Bronchial epithelial cell (primary cell): Measurements from ENCODE around the gene SLC8A1. TPM values are rescaled to one million over a fixed set of nuclear protein-coding genes. Genes with fewer than 3 reads are reported as not detected.

Experiments
- DNase-seq: peaks from one replicate; pipeline ENCODE4 v3.0.0-alpha.2; 2010; ENCODE audit warnings: low read depth
- FAIRE-seq: peaks from 2 replicates; lab custom pipeline; 2011; peaks lifted over from hg19 to GRCh38; lab: Jason Lieb, UNC
- H3K27me3 ChIP-seq: 2 replicates; pipeline ENCODE4 v1.5.1; 2011; ENCODE audit warnings: low read length; ENCODE audit not compliant: control insufficient read depth, insufficient read depth
- H3K36me3 ChIP-seq: 2 replicates; pipeline ENCODE4 v1.5.1; 2011; ENCODE audit warnings: low read length; ENCODE audit not compliant: control insufficient read depth, insufficient read depth
- H3K4me3 ChIP-seq: 2 replicates; pipeline ENCODE4 v1.5.1; 2011; ENCODE audit warnings: mild to moderate bottlenecking, low read depth, low read length, control low read depth
- CTCF ChIP-seq: IDR thresholded peaks from 2 replicates; pipeline ENCODE4 v1.5.1; 2011; ENCODE audit warnings: mild to moderate bottlenecking, moderate library complexity, low read length, control low read depth, inconsistent platforms; ENCODE audit not compliant: insufficient read depth, severe bottlenecking
- total RNA-seq: library from RNA; depleted of rRNA; stranded (reverse); fragments of >200 nt; gene quantifications from 2 replicates; pipeline ENCODE4 v1.2.1, GENCODE V29; 2014

Gene SLC8A1
- total RNA-seq, 1 donor from 2014 or later, result 3.7 TPM

GRCh38 chr2:40266201-40266600 is 185.7 kb downstream of the SLC8A1 start:
- DNase-seq, result no peak
- no peaks in the 10 kb centered on the region for H3K36me3 ChIP-seq
- FAIRE-seq, result no peak
- TF ChIP-seq CTCF, result no peak
- no peaks in the 10 kb centered on the region for H3K27me3 ChIP-seq
- no peak overlapping the region for H3K4me3 ChIP-seq

- Histone ChIP-seq H3K36me3 (no peaks in the 10 kb centered on the region), H3K4me3 (no peak overlapping the region), H3K27me3 (no peaks in the 10 kb centered on the region)
- FAIRE-seq, result no peak
- no peak for TF ChIP-seq CTCF
- no peak for DNase-seq
These were observed 186.3 kb downstream of the SLC8A1 start for GRCh38 chr2:40265602-40266001.

GRCh38 chr2:40261042-40261441 is 190.8 kb downstream of the SLC8A1 start:
- no peaks in the 10 kb centered on the region for H3K27me3 ChIP-seq
- DNase-seq (no peak), FAIRE-seq (no peak)
- no peak for TF ChIP-seq CTCF
- H3K36me3 ChIP-seq, result no peaks in the 10 kb centered on the region
- H3K4me3 ChIP-seq, result no peak overlapping the region

- TF ChIP-seq CTCF, result no peak
- no peak overlapping the region for H3K4me3 ChIP-seq
- no peaks in the 10 kb centered on the region for H3K27me3 ChIP-seq
- H3K36me3 ChIP-seq, result no peaks in the 10 kb centered on the region
- no peak for FAIRE-seq
- DNase-seq, result no peak
These were observed 191.5 kb downstream of the SLC8A1 start for GRCh38 chr2:40260437-40260836.

GRCh38 chr2:40259900-40260299 is 192.0 kb downstream of the SLC8A1 start:
- Histone ChIP-seq H3K27me3 (no peaks in the 10 kb centered on the region), H3K4me3 (no peak overlapping the region), H3K36me3 (no peaks in the 10 kb centered on the region)
- FAIRE-seq (no peak), DNase-seq (peak; percentile 35)
- TF ChIP-seq CTCF, result no peak

- no peak for TF ChIP-seq CTCF
- H3K36me3 ChIP-seq, result no peaks in the 10 kb centered on the region
- no peak for DNase-seq
- H3K27me3 ChIP-seq, result no peaks in the 10 kb centered on the region
- H3K4me3 ChIP-seq, result no peak overlapping the region
- no peak for FAIRE-seq
These were observed 193.8 kb downstream of the SLC8A1 start for GRCh38 chr2:40258135-40258457.
